Measurements from ENCODE around the gene IL21R.

DNA sequence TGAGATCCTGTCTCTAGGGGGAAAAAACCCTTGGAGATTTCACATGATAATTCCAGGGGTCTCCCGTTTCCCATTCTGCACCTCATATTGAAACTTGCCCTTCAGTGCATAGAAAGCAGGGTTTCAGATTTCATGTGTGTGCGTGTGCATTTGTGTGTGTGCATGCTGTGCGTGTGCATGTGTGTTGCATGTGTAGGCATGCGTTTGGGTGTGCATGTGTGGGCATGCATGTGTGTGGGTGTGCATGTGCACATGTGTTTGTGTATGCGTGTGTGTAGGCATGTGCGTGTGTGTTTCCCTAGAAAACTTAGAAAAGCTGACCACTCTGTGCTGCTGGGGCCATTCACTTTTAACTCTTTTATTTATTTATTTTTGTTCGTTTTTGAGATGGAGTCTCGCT lies 40.0 kb downstream of the IL21R start:
- TF ChIP-seq POLR2A (IDR thresholded peaks at IDR 0.05) (no peak), CTCF (IDR thresholded peaks at IDR 0.05) (no peak)

Data from heart left ventricle (tissue), 13 donors.